Measurements from ENCODE around the gene MLN.

The MLN gene

DNA sequence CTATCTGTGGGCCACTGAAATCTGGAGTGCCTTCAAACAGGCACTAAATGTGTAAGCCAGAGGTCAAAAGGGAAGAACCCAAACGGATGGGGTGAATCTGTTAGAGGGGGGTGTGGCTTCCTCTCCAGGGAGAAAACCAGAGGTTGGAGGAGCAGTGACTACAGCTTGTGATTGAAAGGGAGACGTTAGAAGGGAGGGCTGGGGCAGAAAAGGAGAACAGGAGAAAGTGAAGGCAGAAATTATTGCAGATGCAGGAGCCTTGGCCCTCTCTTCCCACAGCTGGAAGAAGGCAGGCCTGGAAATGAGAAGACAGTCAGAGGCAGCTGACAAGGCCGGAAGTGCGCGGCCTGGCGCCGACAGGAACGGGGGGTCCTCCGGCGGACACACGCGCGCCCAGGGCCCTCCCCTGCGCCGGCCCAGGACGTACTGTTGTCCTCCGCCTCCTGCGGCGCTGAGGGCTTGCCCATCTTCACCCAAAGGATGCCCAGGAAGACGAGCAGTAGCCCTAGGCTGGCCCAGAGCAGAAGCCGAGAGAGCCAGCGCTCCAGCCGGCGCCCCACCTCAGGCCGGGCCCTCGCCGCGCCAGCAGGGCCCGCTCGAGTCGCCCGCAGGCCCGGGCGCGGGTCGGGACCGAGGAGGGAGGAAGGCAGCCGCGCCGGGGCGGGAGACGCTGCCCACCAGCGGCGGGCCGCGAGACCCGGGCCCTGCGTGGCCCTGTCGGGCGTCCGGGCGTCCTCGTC lies 15.7 kb downstream of the MLN start:
- peak; percentile 92 for DNase-seq

DNA sequence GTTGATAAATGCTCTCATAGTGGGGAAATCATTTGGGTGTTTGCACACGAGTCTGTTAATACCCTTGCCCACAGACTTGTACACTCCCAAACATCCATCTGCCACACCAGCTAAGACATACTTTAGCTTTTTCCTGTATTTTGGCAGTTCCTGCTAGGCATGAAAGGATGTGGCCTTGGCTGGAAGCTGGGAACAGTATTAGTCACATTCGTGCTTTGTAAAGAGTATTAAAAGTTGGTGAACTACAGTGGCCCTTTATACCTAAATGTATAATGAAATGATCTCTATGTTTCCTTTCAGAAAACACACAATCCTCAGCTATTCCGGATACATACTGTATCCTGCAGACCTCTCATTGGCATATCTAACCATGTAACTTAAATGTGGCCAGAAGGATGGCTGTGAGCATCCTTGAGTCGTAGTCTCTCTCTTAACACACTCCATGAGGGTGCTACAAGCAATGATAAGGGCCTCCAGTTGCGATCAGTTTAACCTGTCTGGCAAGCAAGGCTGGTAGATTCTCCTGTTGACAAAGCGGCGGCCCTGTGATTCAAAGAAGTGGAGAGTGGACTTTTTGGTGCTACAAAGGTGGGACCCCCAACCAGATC lies 16.4 kb downstream of the MLN start:
- DNase-seq: no peak

DNA sequence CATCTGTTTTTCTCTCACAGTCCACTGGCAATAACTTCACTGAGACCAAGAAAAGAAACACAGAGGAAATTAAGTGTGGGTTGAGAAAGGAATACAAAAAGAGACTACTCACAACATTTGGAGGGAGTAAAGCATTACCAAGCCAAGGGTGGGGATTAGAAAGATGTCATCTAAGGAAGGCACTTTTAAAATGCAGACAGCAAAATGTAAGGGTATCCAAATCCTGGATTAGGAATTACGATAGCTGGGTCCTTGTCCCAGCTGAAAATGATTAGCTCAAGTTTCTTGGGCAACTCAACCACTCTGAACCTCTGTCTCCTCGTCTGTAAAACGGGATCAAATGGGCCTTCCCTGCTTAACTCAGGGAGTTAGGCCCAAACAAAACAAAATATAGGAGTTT lies 17.1 kb downstream of the MLN start:
- no peak for DNase-seq

DNA sequence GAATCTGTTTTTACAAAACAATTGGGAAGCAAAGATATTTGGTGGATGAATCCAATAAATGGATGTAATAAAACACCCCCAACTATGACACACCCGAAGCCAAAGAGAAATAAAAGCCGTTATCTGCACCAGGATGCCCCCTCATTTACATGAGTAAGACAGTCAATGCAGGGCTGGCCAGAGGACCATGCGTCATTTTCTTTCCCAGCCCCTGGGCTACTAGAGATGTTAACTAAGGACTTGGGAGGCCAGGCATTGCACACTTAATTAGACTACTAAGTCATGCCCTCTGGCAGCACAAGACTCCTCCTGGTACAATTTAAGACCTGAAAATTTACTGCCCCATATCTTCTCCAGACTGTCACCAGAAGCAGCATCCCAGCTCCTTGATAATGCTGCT lies 18.0 kb downstream of the MLN start:
- no peak for DNase-seq

DNA sequence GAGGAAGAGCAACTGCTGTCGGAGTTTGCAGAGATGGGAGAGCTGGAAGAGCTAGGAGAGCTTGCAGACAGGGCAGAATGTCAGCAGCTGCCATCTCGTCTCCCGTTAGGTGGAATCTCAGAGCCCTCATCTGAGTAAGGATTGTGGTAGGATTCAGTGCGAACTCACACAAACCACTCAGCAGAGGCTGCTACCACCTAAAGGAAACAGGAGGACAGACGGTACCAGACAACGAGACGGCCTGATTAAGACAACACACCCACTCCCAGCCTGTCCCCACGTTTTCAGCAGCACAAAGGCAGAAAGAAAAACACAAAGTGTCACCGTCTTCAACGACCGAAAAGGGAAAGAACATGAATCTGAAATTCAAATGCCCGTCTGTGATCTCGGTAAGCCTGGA lies 19.0 kb downstream of the MLN start:
- no peak for DNase-seq

DNA sequence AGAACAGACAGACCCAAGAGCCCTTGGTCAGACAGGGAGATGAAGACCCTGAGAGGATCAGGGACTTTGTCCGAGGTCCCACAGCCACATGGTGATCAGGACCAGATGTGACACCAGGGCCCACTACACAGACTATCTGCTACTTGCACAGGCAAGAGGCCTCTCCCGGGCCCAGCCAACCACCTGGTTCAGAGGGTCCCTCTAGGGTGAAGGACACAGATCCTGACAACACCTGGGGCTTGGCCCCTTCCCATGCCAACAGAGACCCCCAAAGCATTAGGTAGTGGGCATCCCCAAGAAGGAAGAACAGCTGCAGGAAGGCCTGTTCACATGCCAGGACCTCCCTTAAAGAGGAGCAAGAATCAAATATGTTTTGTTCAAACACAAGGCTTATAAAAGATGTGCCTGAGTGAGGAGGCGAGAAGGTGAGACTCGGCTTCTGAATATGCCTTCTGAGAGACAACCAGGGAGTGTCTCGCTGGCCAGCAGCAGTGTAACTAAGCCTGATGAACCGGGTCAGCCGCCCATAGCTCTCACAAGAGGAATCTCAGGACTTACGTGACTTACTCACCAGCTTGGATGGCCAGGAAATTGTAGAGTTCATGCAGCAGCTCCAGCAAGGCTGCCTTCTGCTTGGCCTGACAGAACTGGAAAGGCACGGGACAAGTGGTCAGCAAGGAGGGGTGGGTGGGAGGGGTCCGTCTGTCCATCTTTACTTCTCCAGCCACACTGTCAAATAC lies 19.9 kb downstream of the MLN start:
- no peak for DNase-seq

DNA sequence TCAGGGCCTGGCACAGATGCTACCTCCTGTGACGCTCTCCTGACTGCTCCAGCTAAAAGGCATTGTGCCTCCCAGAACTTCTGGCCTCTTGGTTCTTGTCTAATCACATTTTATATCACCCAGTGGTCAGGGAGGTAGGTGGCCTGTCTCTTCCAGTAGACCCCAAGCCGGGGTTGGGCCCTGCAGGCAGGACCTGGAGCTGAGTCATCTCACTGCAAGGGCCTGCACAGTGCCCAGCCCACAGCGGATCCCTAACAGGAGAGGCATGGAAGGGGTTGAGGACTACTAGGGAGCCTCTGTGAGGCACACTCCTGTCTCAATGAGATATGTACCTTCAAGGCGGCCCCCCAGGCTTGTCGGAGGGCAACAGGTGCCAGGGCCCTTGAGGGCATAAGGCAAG lies 21.2 kb downstream of the MLN start:
- DNase-seq: no peak

DNA sequence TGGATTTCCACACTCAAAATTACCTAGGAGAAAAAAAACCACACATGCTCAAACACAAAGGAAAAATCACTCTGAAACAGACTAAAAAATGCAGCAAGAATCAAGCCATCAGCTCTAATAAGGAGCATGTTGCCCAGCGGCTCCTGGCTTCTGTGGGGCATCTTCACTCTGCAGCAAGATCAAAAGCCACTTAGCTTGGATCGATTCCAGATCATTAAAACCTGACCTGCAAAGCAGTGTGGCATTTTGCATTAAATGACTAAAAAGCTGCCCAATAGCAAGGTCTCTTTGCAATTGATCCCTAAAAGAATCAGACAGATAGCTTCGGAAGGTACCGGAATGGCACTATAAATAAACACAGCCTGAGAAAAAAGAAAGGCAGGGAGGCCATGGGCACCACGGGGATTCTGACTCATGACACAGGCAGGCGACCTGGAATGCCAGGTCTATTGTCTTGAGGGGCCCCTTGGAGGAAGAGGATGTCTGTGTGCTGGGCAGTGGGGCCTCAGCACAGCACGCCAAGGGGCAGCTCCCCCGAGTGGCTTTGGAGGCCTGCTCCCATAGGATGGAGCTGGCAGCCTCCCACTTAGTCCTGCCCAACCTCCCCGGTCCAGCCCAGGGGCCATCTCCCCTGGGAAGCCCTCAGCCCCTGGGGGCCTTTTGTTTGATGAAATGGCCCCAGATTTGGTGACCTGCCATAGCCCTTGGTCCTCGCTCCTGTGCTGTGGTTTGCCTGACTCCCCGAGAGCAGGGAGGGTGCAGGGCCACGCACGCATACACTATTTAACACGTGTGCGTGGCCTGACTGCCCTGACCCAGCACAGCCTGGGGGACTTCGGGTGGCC lies 22.4 kb downstream of the MLN start:
- no peak for DNase-seq

DNA sequence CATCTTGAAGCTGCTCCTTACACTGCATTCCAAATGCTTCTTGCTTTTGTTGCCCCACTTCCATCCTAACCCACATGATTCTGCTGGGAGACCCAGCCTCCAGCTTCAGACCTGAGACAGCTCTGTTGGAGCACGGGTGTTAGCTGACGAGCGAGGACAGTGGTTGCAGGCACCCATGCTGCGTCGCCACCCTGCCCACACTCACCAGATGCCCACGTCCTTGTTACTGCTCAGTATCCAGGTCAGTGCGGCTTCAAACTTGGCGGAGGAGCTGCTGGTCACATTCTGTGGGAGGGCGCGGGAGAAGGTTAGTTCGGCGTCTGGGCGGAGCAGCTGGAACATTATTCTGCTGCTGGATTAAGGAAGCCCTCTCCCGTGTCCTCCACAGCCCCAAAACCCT lies 23.9 kb downstream of the MLN start:
- DNase-seq: no peak

DNA sequence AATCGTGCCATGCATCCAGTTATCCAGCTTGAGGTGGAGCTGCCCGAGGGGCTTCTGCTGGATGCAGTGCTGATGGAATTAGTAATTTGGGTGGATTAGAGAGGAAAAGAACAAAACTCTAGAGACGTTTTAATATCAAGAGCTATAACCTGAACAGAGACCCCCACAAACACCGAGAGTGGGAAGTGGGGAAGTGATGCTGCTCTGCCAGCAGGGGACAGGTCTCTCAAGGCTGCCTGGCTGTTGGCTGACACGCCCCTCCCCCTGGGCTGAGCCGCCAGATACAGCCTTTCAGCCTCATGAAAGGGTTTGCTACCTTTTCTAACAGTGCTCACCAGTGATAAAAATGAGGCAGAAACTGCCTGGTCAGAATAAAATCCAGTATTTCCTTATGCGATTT lies 24.5 kb downstream of the MLN start:
- no peak for DNase-seq

DNA sequence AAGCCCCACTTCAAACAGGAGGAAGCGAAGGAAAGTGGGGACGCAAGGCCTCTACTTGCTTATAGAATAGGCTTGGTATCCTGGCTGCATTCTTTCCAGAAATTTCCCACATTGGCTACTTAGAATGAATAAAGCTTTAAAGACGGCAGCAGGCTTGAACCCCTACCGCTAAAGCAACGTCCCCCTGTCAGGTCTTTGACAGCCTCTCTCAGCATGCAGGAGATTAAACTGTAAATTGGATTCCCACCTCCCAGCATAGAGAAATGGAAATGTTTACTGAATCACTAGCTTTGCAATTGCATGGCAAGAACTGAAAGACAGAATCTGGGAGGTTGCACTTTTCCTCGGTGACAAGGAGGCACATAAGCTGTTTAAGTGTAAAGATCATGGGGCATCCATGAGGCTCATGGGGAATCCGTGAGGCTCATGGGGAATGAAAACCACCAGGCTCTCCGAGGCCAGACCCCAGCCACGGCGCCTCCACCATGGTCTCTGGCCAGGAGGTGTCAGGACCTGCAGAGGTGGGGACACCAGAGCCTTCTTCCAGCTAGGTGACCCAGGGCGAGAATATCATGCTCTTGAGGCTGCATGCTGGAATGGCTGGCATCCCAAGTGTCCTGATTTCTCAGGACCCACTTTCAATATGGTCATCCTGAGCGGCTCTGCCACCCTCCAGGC lies 25.2 kb downstream of the MLN start:
- no peak for DNase-seq

DNA sequence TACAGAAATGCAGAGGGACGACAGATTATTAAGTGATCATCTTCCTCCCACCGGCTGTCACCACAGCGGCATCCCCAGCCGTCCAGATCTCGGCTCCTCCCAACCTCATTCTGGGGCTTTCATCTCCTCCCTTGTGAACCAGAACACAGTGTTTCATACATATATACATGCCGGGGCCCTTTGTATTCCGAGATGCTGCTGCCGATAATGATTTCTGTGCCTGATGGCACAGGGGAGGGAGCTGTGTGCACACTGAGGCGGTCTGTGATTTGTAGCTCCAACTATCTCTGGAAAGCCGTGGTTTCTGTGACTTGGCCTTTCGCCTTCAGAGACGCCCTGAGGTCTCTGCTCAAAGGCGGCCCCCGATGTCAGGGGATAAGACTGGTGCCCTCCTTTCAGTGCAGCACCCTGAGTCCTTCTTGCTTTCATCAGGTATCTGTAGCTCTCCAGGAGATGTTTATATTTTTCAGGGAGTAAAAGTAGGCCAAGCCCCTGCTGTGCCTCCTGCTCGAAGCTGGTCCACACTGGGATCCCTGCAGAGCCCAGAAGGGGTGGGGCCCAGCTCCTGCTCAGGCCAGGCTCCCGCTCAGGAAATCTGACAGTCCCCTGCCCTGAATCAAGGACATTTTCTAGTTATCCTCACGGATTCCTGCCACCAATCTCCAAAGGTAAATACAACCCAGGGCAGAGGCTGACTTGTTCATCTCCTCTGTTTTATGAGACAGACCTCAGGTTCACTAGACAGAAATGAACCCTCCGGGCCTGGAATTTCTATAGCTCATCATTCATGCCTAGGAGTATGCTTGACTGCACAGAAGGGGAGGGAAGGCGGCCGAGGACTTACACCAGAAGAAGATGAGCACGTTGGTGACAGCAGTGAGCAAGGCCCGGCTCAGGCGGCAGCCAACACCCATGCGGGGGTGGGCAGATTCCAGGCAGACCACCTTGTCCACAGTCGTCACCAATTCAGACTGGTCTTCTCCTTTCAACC lies 26.1 kb downstream of the MLN start:
- no peak for DNase-seq

DNA sequence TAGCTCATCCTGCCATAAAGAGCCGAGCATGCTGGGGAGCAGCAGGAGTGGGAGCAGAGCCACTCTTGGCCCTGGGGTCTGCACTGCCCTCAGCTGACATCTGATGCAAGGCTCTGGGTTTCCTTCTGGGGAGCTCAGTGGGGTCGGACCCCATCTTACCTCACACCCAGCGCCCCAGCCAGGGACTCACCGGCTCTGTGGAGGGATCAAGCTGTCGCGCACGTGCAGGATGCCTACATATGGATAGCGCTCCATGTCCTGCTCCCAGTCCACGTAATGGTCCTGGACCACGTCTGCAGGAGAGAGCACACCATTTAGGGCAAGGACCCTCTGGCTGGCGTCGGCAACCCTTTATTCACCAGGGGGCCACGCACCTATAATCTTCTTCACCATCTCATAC lies 27.0 kb downstream of the MLN start:
- DNase-seq: no peak

DNA sequence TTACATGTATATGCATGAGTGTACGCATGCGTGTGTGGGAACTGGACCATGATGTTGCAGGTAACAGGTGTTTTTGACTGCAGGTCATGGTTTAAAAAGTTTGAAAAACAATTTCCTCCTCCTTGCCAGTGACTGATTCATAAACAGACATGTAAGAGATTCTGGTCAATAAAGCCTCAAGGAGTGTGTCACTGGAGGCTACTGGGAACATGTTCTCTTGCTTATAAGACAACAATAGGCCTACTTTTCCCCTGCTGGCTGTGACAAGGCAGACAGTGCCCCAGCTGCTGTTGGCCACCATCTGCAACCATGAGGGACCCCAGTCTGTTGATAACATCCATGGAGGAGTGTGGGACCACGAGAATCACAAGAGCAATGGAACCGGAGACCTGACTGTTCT lies 27.6 kb downstream of the MLN start:
- no peak for DNase-seq

DNA sequence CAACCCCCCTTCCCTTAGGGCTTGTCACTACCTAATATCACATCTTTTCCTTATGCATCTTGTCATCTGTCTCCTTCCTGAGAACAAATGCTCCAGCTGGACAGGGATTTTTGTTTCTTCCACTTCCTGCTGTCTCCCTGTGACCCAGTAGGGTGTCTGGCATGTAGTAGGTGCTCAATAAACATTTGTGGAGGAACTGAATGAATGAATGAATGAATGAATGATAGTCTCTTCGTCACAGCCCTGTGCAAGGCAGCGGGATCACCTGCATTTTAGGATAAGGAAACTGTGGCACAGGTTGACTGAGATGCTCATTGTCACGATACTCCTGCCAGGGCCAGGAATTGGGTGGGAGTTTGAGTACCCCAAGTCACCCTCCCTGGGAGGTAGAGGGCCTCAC lies 29.0 kb downstream of the MLN start:
- no peak for DNase-seq

DNA sequence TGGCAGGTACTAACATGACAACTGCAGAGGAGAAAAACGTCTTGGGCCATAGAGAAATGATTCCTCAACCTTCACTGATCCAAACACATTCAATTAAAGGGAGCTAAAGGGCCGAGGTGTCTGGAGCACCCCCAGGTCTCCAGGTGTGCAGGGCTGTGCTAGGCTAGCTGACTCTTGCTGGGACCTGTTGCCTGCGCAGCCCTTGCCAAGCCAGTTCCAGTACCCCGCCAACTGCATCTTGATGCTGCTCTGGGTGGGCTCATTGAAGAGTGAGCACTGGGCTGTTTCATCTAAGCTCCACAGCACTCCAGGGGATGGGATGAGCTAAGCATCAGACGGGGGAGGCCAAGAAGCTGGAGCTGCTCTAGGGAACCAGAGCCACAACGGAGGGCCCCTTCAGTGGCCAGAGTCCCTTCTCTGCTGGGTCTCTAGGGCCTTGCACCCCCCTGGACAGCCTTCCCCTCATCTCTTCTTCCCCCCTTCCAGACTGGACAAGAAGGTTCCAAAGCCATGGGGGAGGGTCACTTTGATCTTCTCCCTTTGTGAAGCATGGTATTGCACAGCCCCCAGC lies 30.8 kb downstream of the MLN start:
- DNase-seq: no peak

DNA sequence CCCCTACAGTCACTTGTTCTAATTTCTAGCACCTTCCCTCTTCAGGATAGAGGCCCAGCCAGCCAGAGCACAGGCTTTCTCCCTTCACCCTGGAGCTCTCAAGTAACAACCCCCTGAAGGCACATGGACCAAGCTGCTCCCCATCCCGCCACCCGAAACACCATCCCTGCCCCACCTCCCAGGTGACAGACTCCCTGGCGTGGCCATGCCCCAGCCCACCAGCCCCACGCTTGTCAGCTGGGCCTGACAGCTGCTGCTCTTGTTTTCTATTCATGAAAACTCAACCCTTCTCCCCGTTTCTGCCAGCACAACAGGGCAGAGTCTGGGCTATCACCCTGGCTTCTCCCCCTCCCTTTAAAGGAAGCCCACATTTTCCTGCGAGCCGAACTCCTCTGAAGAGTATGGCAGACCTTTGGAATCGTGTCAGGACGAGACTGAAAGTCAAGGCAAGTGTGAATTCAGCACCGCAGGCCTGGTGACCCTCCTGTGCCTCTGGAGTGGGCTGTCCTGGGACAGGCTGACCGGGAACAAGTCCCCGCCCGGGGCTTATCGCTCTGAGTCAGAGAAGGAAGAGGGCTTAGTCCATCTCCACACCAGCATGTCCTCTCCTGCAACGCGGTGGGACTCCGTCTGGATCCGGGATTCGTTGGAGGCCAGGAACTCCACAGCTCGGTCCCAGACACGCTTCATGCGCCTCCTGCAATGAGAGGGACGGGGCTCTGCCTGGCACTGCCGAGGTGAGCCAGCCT lies 31.5 kb downstream of the MLN start:
- DNase-seq: no peak

DNA sequence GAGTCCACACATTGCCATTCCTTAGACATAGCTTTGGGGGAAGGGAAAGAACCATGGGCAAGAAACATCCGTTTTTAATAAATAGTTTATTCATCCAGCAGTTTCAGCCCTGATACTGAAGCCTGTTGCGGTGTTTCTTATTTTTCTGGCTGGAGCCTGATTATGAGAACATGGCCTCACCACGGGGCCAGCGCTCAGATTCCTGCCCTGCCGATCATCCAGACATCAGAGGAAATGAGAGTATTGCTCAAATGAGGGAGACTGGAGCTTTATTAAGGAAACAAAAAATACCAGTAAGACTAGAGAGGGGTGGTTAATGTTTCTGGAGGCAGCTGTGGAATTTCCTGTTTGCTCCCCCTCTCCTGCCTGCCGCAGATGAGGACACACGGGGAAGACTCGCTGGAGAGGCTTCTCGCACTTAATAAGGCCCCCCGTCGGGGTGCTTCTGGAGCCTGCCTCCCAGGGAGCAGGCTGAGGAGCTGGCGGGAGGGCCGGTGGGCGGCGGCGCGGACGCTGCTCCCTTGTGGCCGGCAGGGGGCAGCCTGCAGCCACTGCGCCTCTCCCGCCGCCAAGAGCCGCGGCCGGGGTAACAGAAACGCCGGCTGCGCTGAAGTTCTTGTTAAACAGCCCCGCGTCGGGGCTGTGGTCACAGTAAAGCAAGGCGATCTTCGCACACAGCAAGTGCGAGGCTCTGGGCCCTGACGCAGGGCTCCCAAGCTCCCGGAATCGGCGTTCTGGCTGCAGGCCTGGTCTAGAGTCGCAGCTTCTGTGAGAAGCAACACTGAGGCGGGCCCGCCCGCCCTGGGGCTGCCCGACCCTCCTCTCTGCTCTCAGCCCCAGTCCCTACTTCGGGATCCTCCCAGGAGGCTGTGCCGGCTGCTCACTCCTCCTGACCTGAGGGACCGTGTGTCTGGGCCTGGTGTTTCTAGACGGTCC lies 32.4 kb downstream of the MLN start:
- peak; percentile 75 for DNase-seq

DNA sequence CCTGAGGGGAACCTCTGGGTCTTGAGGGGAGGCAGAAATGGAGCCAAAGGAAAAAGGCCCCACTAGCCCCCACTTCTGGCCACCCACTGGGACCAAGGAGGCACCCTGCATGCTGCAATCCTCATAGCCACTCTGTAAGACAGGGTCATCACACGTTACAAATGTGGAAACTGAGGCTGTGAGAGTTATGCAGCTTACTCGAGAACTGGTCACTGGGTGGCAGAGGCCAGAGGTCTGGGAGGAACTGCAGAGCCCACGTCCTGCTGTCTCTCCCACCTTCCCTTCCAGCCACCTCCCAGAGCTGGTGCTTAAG lies 33.0 kb downstream of the MLN start:
- DNase-seq: no peak
